SK-MEL-5 (cell line): ENCODE results near the gene LRMDA. TPM values are rescaled to one million over a fixed set of nuclear protein-coding genes. Genes with fewer than 3 reads are reported as not detected.
A peak's percentile ranks its signal among the peaks of the same experiment; 100 is the strongest.
"Not testable (repeated sequence)": the region's sequence is repeated elsewhere in the genome, so short reads cannot be mapped to it uniquely, and the experiment has no call there.

Source experiments
- DNase-seq: peaks from one replicate; pipeline ENCODE4 v3.0.0-alpha.2; 2016; ENCODE audit warnings: low read depth, low spot score
- in situ Hi-C: cut with HindIII; loops from 2 replicates; pipeline ENCODE4 v1.10.0; 2016; ENCODE audit warnings: low sequenced_read_pairs, high pct_unique_total_duplicates, low pct_unique_long_range_greater_than_20kb
- total RNA-seq: library from RNA; depleted of rRNA; stranded (reverse); fragments of >200 nt; shearing (Covaris generic); gene quantifications from 2 replicates; pipeline ENCODE4 v1.2.3, GENCODE V29; 2014

The LRMDA gene
- total RNA-seq, 1 experiment from 2014 or later = 25.2 TPM

DNA sequence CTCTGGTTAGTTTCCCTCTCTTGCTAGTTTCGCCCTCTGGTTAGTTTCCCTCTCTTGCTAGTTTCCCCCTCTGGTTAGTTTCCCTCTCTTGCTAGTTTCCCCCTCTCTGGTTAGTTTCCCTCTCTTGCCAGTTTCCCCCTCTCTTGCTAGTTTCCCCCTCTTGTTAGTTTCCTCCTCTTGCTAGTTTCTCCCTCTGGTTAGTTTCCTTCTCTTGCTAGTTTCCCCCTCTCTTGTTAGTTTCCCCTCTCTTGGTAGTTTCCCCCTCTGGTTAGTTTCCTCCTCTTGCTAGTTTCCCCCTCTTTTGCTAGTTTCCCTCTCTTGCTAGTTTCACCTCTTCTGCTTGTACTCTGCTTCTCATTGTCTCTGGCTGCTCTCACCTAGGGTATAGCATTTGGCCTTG, 613.8 kb downstream of the LRMDA start:
- no peak for DNase-seq
- in situ Hi-C loops = no loop called here

DNA sequence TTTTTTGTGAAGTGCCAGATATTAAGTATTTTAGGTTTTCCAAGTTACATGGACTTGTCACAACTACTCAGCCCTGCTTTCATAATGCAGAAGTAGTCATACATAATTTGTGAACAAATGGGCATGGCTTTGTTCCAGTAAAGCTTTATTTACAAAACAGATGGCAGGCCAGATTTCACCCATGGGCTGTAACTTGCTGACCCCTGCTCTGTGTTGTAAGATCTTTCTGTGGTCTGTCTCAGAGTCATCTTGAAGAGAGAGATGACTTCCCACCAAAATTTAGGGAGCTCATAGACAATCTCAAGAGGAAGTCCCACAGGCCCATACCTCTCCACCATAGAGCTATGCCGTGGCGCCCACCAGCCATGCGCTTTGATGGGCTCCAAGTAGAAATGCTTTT, 616.1 kb downstream of the LRMDA start:
- no peak for DNase-seq
- in situ Hi-C loops = no loop called here

DNA sequence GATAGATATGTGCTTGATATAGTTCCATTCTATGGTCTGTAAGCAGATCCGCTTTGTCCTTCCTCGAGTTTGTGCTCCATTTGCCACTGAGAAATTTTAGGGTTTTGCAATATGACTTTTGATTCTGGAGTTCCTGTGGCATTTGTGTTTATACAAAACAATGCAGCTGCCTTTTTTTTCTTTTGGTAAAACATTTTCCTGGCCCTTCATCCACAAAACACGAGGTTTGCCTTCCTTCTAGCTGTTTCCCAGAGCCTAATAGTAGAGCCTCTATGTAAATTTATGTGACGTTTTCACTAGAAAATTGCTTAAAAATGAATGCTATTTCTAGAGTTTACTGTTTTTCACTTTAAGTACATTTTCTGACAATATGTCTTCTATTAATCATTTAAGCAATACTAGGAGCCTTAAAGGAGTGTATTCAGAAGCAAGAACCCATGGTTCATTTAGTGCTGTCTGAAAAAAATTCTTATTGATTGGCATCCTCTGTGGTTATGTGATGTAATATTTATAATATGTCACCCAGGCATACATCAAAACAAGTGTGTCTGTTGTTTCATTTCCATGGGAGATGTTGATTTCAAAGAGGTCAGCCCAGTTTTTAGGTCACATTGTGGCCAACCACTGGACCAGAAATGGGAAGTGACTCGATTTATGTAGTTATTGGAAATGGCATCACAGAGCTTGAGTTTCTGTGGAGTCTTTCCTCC, 618.3 kb downstream of the LRMDA start:
- in situ Hi-C loops = no loop called here
- peak; percentile 26 for DNase-seq

DNA sequence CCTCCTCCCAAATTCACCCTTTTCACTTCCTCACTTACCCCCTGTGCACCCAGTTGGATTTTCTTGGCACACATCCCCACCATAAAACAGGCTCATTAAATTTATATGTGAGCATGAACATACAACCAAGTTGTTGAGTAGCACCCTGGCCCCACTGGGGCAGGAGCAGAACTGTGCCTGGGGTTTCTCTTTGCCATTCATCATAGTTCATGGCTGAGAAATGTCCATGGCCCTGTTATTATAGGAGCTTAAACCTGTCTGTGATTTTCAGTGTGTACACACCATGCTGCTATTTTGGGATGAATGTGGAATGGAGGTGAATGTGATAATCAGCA, 618.8 kb downstream of the LRMDA start:
- in situ Hi-C loops = no loop called here
- no peak for DNase-seq

DNA sequence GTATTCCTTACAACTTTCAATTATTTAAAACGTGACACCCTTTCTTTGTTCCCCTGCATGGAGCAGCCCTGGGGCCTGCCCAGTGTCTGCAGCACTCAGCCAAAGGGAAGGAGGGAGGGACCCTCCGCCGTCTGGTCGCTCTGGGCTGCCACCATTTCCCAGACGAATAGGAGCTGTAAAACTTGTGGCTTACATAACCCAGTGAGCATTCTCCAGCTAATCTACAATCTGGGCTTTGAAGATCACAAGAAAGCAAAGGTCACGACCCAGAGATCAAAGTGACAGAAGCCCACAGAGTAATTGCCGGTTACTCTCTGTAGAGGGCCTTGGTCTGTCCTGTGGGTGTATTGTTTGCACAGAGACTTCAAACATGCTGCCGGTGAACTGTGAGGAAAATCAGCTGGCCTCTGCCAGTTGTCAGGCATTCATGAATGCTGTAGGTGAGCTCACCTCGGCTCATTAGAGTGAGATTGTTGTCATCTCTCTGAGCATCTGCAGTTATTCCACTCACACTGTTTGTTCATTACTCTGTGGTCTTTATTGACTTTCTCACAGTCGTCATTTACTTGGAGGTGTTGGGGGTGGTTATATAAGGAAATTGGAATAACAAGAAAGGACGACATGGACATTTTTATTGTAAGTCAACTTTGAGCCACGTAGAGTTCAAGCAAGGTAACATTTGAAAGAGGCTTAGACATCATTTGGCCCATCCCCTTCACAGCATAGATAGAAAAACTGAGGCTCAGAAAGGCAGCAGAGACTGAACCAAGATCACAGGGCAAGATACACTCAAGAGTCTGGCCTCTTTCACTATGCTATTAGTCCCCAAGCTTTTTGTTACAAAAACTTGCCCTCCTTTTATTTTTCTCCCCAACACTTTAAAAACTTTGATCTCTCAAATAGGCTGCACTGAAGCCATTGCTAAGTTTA, 619.8 kb downstream of the LRMDA start:
- DNase-seq = no peak
- in situ Hi-C loops = no loop called here

DNA sequence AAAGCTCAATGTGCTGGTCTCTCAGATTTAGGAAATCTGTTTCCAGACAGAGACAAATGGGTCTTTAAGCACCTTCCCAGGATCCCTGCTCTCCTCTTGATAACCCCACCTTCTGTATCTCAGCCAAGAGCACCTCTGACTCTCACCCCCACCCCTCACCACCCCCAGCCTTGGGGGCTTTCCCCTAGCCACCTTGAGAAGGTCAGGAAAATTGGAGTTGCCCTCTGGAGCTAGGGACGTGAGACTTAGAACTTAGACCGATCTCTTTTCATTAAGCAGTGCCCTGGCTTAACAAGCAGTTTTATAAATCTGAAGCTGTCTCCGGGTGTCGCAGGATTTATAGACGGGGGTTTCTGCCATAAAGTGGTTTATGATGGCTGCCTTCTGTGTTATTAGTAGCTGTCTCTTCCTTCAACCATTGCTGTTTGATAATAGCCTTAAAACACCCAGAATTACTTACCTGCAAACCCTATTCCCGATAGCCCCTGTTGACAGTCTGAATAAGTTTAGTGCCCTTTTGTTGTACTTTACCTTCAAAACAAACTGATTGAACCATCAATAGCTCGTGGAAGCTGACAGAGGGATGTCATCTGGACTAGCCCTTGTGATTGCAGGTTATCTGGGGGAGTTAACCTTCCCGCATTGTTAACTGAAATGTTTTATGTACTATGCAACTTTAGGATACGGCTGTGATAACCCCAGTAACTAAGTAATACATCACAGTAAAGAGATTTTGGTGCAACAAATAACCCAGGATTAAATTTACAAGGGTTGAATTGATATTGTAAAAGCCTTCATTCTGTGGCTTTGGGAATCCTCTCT, 621.5 kb downstream of the LRMDA start:
- in situ Hi-C loops = no loop called here
- no peak for DNase-seq

DNA sequence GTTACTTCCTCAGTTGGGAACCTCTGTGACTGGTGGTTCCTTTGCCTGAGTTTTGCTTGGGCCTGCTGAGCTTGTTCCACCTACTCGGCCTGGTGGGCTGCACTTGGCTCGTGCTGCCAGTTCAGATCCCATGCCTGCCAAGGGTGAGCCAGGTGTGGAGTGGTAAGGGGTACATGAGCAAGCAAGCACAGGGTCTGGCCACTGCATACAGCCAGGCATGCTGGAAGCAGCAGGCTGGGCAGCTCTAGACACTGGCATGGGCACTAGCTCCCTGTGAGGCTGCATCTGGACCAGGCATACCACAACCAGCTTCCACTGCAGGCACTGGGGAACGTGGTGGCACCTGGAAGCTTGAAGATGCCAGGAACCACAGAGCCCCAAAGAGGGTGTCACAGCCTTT, 624.0 kb downstream of the LRMDA start:
- DNase-seq = no peak
- in situ Hi-C loops = no loop called here

DNA sequence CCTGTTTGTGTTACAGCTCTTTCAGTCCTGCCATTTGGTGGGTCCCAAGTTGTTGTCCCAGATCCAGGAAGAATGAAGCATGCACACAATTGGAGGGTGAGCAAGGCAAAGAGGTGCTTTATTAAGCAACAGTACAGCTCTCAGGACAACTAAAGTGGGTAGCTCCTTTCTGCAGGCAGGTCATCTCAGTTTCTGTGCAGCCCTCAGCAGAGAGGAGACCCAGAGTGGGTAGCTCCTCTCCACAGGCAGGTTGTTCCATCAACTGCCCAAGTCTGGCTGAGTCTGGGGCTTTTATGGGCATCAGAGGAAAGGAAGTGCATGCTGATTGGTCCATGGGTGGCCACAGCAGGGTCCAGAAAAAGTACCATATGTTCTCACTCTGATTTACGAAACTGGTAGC, 624.5 kb downstream of the LRMDA start:
- no peak for DNase-seq
- in situ Hi-C loops = no loop called here

DNA sequence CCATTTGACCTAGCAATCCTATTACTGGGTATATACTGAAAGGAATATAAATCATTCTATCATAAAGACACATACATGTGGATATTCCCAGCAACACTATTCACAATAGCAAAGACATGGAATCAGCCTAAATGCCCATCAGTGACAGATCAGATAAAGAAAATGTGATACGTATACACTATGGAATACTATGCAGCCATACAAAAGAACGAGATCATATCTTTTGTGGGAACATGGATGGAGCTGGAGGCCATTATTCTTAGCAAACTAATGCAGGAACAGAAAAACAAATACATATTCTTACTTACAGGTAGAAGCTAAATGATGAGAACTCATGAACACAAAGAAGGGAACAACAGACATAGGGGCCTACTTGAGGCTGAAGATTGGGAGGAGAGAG, 629.6 kb downstream of the LRMDA start:
- in situ Hi-C loops = not testable (repeated sequence)

DNA sequence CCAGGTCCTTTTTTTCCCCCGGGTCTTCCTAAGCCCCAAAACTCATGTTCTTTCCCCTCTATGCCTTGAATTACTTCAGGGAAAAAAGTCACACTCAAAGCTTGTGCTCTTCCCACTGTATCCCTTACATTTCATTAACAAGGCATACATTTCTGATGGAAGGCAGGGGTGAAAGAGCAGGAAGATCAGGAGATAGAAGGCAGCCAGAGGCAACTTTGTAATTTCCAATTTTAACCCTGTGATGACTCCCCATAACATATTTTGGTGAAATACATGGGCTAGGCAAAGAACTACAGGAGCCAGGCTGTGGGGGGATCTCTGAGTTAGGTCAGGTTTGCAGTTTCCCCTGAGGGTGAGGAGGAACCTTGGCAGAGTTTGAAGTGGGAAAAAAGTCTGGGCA, 635.0 kb downstream of the LRMDA start:
- in situ Hi-C loops = no loop called here
- DNase-seq = no peak

More for the DNA sequence above, 629.6 kb downstream of the LRMDA start:
- DNase-seq = not testable (repeated sequence)

DNA sequence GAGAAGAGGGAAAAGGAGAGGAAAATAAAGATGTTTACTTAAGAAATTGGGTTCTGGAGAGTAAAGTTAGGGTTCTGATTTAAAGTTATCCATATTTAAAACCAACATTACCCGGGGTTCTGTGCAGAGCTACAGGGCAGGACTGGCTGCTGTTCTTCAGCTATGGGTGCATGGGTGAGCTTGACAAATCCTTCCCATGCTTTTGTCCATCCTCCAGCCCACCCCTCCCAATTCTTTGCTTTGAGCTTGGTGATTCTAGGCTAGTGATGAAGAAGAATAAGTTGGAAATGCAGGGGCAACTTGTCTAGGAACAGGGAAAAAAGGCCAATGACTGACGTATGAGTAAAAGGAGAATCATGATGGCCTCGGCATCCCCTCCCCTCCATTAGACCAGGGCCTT, 636.0 kb downstream of the LRMDA start:
- in situ Hi-C loops = no loop called here
- DNase-seq = no peak

DNA sequence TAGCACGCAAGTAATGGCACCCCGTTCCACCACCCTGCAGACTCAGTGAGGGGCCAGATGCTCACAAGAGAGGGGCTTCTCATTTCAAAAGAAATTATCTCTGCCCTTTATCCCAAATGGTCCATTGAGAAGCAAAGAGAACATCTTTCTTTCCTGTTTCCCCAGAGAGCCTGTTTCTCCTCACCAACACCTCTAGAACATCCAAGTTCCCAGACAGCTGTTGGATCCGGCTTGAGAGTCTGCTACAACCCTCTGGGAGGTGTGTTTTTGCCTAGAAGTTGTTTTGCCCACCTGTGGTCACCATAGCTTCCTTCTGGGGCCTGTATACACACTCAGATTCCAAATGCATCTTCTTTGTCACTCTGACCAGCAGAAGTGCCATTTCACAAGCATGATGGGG, 637.4 kb downstream of the LRMDA start:
- no peak for DNase-seq
- in situ Hi-C loops = no loop called here

DNA sequence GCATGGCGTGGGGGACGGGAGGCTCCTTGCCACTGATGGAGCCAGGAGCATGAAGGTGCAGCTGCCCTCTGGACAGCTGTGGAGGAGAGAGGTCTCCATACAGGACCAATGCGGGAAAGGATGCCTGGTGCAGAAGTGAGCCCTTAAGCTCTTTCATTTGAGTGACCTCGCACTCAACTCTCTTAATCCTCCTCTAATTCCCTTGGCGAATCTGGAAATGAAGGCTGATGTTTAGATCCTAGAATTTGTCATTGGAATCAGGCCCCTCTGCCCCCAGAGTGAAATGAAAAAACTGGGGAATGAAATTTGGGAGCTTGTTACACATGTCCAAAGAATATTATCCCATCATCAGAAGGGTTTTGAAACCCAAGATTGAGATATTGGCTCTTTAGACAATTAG, 639.5 kb downstream of the LRMDA start:
- DNase-seq = no peak
- in situ Hi-C loops = no loop called here

DNA sequence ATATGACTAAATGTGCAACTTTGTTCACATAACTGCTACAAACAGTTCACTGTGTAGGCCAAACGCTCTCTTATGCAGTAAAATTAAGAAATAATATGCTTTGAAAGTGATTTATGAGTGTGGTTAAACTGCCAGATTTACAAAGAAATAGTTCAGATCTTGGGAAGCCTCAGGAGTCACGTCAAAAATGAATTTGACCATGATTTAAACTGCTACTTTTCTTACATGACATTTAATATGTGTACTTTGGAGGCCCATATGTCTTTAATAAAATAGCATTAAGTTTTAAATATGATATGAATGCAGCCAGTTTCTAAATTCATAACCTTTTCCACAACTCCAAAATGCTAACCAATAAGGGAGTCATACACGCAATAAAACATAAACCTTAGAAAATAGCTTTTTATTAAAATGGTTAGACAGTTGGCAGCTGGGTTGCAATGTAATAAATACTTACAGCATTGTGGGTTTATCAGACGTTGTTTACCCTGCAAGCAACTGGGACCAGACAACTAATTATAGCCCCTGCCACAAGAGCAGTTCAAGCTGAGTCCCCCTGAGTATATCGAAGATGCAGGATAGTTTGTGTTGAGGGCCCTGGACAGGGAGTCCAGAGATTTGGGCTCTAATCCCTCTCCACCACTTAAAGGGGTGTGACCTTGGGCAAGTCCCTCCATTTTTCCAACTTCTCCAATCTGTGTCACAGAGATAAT, 640.4 kb downstream of the LRMDA start:
- peak; percentile 13 for DNase-seq
- in situ Hi-C loops = no loop called here

DNA sequence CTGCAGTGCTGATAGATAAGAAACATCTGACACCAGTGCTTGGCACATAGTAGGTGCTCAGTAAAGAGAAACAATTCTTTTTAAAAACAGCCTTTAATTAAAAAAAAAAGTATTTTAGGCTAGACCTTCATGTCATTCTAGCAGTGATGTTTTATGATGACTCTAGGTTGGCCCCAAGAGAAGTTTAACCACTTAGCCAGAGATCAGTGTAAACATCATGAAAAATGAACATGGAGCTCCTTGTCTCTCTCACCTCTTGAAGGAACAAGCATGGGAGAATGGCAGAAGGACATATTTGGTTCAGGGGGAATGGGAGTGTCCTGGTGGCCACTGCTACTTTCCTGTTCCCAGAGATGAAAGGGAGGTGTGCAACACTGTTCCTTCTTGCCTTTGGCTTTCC, 641.0 kb downstream of the LRMDA start:
- in situ Hi-C loops = no loop called here
- DNase-seq = no peak

DNA sequence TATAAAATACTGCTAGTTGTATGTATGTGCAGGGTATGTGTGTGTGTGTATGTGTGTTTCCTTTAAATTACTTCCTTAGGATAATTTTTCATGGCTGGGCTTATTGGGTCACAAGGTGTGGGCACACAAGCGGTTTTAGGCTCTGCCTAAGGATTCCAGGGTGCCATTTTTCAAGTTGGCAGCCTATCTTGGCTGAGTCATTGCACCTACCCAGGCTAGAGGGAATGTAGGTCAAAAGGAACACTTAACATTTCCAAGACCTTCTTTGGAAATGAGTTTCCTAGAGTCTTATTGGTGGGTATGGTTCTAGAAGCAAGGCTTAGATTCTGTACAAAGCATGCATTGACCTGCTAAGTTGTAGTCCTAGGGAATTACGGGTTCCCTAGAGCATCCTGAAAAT, 642.1 kb downstream of the LRMDA start:
- in situ Hi-C loops = no loop called here
- no peak for DNase-seq

DNA sequence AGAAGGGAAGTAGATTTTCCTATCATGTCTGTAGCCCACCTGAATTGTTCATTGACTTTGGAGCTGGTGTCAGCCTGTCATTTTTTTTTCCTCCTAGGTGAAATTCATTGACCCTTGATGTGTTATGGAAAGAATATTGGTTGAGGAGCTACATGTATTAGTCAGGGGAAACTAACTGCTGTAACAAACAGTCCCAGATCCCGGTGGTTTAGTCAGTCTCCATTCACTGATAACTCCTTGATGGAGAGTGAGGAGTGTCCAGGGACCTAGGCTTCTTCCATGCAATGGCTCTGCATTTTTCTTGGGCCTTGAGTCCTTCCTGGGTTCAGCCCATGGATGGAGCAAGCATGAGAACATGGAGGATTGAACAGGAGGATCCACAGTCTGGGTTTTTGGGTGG, 643.2 kb downstream of the LRMDA start:
- no peak for DNase-seq
- in situ Hi-C loops = no loop called here

DNA sequence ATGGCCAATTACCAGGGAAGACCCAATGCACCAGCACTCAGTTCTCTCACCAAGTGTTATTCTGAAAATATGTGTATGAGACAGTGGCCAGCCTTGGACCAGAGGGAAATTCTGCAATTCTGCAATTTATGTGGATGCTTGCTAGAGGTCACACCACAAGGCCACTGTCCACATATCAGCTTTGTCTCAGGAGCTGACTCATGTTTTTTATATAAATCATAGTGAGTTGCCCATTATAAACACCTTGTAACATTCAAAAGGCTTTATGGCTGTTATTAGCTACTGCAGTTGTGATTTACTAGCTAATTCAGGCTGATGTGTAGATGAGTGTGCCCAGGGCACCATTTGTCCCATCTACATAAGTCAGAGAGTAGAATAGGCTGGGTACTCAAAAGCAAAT, 649.0 kb downstream of the LRMDA start:
- no peak for DNase-seq
- in situ Hi-C loops = no loop called here
